Ovary (tissue), 9 donors: ENCODE data around the gene SEC31B. TPM values are rescaled to one million over a fixed set of nuclear protein-coding genes. Genes with fewer than 3 reads are reported as not detected.

ENCODE experiments used
- DNase-seq, 5 donors: peaks; one replicate each; pipeline ENCODE4 v3.0.0-alpha.2; 2019 to 2020
- H3K27ac ChIP-seq, 2 donors: fragments of 200-600 bp; one replicate each; pipeline versions ENCODE4 v1.5.1 to v1.8.0; 2019 to 2022
- H3K27me3 ChIP-seq: fragments of 200-600 bp; one replicate; pipeline ENCODE4 v1.8.0; 2022
- H3K36me3 ChIP-seq: fragments of 200-600 bp; sonication (generic); one replicate; pipeline ENCODE4 v1.5.1; 2019
- H3K4me1 ChIP-seq: one replicate; pipeline ENCODE4 v1.8.1; 2013; ENCODE audit warnings: mild to moderate bottlenecking, moderate library complexity; ENCODE audit not compliant: insufficient read depth
- H3K4me3 ChIP-seq: fragments of 200-600 bp; sonication (generic); one replicate; pipeline ENCODE4 v1.5.1; 2017
- H3K9me3 ChIP-seq, 2 donors: fragments of 200-600 bp in 1 of 2; sonication (generic) in 1 of 2; one replicate each; pipeline versions ENCODE4 v1.5.1 to v1.8.1; 2013 to 2019; ENCODE audit warnings: mild to moderate bottlenecking in 1 of 2, moderate library complexity in 1 of 2
- EP300 ChIP-seq: sonication (generic); formaldehyde crosslinking; IDR thresholded peaks from one replicate; pipeline ENCODE4 v1.6.1; 2017; ENCODE audit warnings: antibody characterized with exemption
- POLR2A ChIP-seq: fragments of 450-650 bp; IDR thresholded peaks from one replicate; pipeline ENCODE4 v1.6.1; 2017; ENCODE audit warnings: antibody characterized with exemption, mild to moderate bottlenecking, moderate library complexity
- WGBS, 3 donors: extraction: QIAGEN DNeasy Blood & Tissue Kit in 1 of 3; methylation state at CpG; one replicate each; pipeline versions ENCODE4 v1.1.5 to v1.1.7; 2013 to 2017; 5-methylcytosine and 5-hydroxymethylcytosine counted together
- intact Hi-C, 4 donors: fragments of 100-400 bp; cut with DNase I; formaldehyde crosslinking; loops; one replicate each; pipeline versions ENCODE4 v1.11.0 to v1.15.1; 2022 to 2023
- polyA plus RNA-seq, 2 donors: library from polyadenylated mRNA; stranded (reverse); fragments of 200-250 nt in 1 of 2; fragments of 350-450 nt in 1 of 2; fragmentation: Illumina TruSeq in 1 of 2; extraction: RNeasy Lipid Tissue Mini Kit (QIAGEN cat#74804) in 1 of 2; gene quantifications; one replicate each; pipeline ENCODE4 v1.2.3, GENCODE V29; 2013 to 2014
- total RNA-seq, 7 donors: library from RNA; depleted of rRNA in 2 of 7; stranded (reverse); fragments of >200 nt in 2 of 7; fragmentation: NEBNext Ultra II Directional in 3 of 7; extraction: Animal tissue kit (Norgen Biotek cat#: 25700) in 3 of 7; gene quantifications; one replicate each; pipeline versions ENCODE4 v1.1.0 to v1.2.4, GENCODE V29; 2016 to 2023
- TF ChIP-seq, protein P1 (sequence below), 3 donors: fragments of 450-650 bp in 2 of 3; fragments of 200-600 bp in 1 of 3; IDR thresholded peaks; one replicate each; pipeline versions ENCODE4 v1.5.1 to v1.8.0; 2016 to 2022; ENCODE audit warnings: antibody characterized with exemption in 3 of 3, mild to moderate bottlenecking in 1 of 3
- donor health status: DM: no; HTN: no; CAD: no; lungs with moderate emphysema.
- donor health status: DM: no; HTN: no; CAD: no.
- donor health status: Bipolar disorder and iron deficiency.
- donor health status: DM: yes; HTN: yes; CAD: no.
- donor health status: DM: no; HTN: no; CAD: no.
- donor health status: DM: yes; HTN: yes; CAD: no.

SEC31B gene
- total and polyA plus RNA-seq, 9 donors, result 6.1 to 14.1 (median 8.3) TPM

GRCh38 chr10:100442548-100442947, 77.1 kb downstream of the SEC31B start:
- Histone ChIP-seq H3K27ac (no peak overlapping the region), H3K9me3 (no peaks in the 10 kb centered on the region), H3K4me1 (no peaks in the 10 kb centered on the region), H3K4me3 (no peak overlapping the region), H3K36me3 (no peaks in the 10 kb centered on the region), H3K27me3 (no peaks in the 10 kb centered on the region)
- intact Hi-C loops, result no loop called here
- 76 to 82% (median 77%) methylated on average over 3 of the region's 3 CpGs for WGBS, 3 donors
- TF ChIP-seq, protein P1, sequence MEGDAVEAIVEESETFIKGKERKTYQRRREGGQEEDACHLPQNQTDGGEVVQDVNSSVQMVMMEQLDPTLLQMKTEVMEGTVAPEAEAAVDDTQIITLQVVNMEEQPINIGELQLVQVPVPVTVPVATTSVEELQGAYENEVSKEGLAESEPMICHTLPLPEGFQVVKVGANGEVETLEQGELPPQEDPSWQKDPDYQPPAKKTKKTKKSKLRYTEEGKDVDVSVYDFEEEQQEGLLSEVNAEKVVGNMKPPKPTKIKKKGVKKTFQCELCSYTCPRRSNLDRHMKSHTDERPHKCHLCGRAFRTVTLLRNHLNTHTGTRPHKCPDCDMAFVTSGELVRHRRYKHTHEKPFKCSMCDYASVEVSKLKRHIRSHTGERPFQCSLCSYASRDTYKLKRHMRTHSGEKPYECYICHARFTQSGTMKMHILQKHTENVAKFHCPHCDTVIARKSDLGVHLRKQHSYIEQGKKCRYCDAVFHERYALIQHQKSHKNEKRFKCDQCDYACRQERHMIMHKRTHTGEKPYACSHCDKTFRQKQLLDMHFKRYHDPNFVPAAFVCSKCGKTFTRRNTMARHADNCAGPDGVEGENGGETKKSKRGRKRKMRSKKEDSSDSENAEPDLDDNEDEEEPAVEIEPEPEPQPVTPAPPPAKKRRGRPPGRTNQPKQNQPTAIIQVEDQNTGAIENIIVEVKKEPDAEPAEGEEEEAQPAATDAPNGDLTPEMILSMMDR (IDR thresholded peaks at IDR 0.05), result no peak
- TF ChIP-seq POLR2A (no peak), EP300 (no peak)
- no peak for DNase-seq

GRCh38 chr10:100438674-100439315, 80.9 kb downstream of the SEC31B start:
- no peaks in the 10 kb centered on the region for H3K9me3 ChIP-seq
- intact Hi-C loops, result no loop called here
- no peak overlapping the region for H3K4me3 ChIP-seq
- H3K36me3 ChIP-seq, result no peaks in the 10 kb centered on the region
- DNase-seq, result no peak
- H3K27ac ChIP-seq, result no peak overlapping the region
- 87 to 90% (median 88%) methylated on average over 6 of the region's 6 CpGs for WGBS, 3 donors
- no peaks in the 10 kb centered on the region for H3K27me3 ChIP-seq
- no peaks in the 10 kb centered on the region for H3K4me1 ChIP-seq
- no peak for TF ChIP-seq EP300

Other genes with a start within 250 kb of the SEC31B start
- 10 to 100 TPM; 14.4 to 34.4 (median 24.6) TPM for gene BLOC1S2, start 233.2 kb downstream of the SEC31B start, total RNA-seq
- gene BLOC1S2, start 233.2 kb downstream of the SEC31B start, polyA plus RNA-seq, result 10 to 100 TPM; 22.5 to 24.7 TPM
- gene PKD2L1, start 189.6 kb downstream of the SEC31B start, total RNA-seq, result 1 to 10 TPM in 1 of 7 donors, not detected in 6; 2.2 TPM
- 1 to 10 TPM in 1 of 2 donors, under 1 TPM in 1; 0.02 to 2.5 TPM for gene PKD2L1, start 189.6 kb downstream of the SEC31B start, polyA plus RNA-seq
- gene SCD, start 172.6 kb downstream of the SEC31B start, total RNA-seq, result 100 to 1,000 TPM in 2 of 7 donors, 10 to 100 TPM in 5; 21.6 to 302 (median 72.7) TPM
- gene SCD, start 172.6 kb downstream of the SEC31B start, polyA plus RNA-seq, result 100 to 1,000 TPM in 1 of 2 donors, 10 to 100 TPM in 1; 21.1 to 274 TPM
- gene WNT8B, start 56.9 kb downstream of the SEC31B start, total RNA-seq, result under 1 TPM in 3 of 7 donors, not detected in 4; 0.13 to 0.36 (median 0.34) TPM
- under 1 TPM in 1 of 2 donors, not detected in 1; 0.06 TPM for gene WNT8B, start 56.9 kb downstream of the SEC31B start, polyA plus RNA-seq
- 100 to 1,000 TPM in 6 of 7 donors, 10 to 100 TPM in 1; 99.4 to 156 (median 150) TPM for gene NDUFB8, start 10.0 kb upstream of the SEC31B start, total RNA-seq
- 100 to 1,000 TPM; 162 to 262 TPM for gene NDUFB8, start 10.0 kb upstream of the SEC31B start, polyA plus RNA-seq
- gene HIF1AN, start 16.1 kb upstream of the SEC31B start, total RNA-seq, result 10 to 100 TPM in 6 of 7 donors, 1 to 10 TPM in 1; 6.3 to 50.0 (median 40.1) TPM
- gene HIF1AN, start 16.1 kb upstream of the SEC31B start, polyA plus RNA-seq, result 10 to 100 TPM in 1 of 2 donors, 1 to 10 TPM in 1; 9.9 to 60.2 TPM
- gene PAX2, start 225.7 kb upstream of the SEC31B start, total RNA-seq, result 10 to 100 TPM in 1 of 7 donors, 1 to 10 TPM in 3, under 1 TPM in 1, not detected in 2; 0.92 to 10.8 (median 2.7) TPM
- gene PAX2, start 225.7 kb upstream of the SEC31B start, polyA plus RNA-seq, result under 1 TPM in 1 of 2 donors, not detected in 1; 0.04 TPM